ELR (cell line): ENCODE results near the gene SPP2.

ENCODE experiments used
- DNase-seq: peaks from one replicate; pipeline ENCODE4 v3.0.0-alpha.2; 2015; ENCODE audit warnings: low read depth

SPP2 gene, protein sequence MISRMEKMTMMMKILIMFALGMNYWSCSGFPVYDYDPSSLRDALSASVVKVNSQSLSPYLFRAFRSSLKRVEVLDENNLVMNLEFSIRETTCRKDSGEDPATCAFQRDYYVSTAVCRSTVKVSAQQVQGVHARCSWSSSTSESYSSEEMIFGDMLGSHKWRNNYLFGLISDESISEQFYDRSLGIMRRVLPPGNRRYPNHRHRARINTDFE

GRCh38 chr2:234050455-234051135, at the start of gene SPP2:
TSS of gene SPP2 (plus strand) at chr2:234050702. CDS start at chr2:234050787, 85 bp downstream.
- no peak for DNase-seq

GRCh38 chr2:234001380-234002160, 48.9 kb upstream of the SPP2 start:
- no peak for DNase-seq

GRCh38 chr2:234002281-234002680, 48.2 kb upstream of the SPP2 start:
- no peak for DNase-seq

- DNase-seq: peak; percentile 96
Measured at GRCh38 chr2:234003972-234004617, 46.4 kb upstream of the SPP2 start.

DNA sequence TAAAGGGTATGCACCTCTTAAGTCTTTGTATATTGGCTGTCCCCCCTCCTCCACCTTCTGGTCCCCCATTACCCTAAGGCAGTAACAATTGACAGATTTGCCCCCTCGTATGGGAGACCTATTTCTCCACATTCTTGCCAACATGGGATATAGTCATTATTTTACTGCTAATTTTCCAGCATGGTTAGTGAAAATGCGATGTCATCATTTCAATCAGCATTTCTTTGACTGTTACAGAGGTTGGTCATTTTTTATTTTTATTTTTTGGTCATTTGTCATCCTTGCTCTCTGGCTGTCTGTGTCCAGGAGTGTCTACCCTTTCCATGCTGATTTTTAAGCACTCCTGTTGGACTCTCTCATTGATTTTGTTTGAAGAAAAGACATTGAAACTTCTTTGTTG, 45.4 kb upstream of the SPP2 start:
- DNase-seq: no peak

- DNase-seq: no peak
Measured at GRCh38 chr2:234006501-234006900, 44.0 kb upstream of the SPP2 start.

GRCh38 chr2:234014427-234014826, 36.1 kb upstream of the SPP2 start:
- no peak for DNase-seq

DNA sequence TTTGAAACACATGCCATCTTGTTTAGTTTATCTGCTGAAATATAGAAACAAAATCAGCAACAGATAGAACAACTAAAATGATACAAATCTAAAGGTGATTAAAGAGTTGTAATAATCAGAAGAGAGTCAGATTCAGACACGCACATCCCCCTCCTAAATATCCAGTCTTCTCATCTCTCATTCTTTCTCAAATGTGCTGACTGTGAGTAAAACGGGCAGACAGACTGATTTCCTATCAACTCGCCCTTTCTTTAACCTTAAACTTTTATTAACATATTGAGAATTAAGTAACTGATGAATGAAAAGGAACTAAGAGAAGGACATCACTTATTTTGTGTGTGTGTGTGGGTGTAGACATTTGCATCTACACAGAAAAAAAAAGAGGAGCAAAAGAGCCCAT, 34.6 kb upstream of the SPP2 start:
- DNase-seq: no peak

- DNase-seq: no peak
Measured at GRCh38 chr2:234019896-234020295, 30.6 kb upstream of the SPP2 start.

DNA sequence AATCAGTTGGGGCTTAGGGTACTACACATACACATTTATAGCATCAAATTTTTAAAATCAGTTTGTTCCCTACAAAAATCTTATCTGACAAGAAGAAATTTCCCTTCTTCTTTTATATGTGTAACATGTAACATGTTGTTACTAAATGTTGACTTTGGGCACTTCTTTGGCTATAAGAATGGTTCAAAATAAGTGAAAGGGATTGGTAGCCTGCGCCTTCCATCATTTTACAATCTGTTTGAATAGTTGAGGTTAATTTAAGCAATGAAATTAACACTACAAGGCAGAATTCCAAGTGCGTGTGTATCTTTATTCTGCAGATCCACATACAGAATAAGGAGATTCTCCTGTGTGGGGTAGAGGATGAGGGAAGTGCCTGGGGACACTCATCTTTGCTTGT, 30.2 kb upstream of the SPP2 start:
- DNase-seq: no peak

DNA sequence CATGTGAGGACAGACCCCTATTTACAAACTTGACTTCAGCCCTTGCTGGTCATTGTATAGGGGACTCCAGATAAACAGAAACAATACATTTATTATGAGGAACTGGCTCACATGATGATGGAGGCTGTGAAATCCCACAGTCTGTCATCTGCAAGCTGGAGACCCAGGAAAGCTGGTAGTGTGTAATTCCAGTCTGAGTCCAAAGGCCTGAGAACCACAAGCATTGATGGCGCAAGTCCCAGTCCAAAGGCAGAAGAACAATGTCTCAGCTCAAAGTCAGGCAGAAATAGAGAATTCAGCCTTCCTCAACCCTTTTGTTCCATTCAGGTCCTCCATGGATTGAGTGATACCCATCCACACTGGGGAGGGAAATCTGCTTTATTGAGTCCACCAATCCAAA, 28.1 kb upstream of the SPP2 start:
- DNase-seq: no peak

- no peak for DNase-seq
Measured at GRCh38 chr2:234024304-234024703, 26.2 kb upstream of the SPP2 start.

DNA sequence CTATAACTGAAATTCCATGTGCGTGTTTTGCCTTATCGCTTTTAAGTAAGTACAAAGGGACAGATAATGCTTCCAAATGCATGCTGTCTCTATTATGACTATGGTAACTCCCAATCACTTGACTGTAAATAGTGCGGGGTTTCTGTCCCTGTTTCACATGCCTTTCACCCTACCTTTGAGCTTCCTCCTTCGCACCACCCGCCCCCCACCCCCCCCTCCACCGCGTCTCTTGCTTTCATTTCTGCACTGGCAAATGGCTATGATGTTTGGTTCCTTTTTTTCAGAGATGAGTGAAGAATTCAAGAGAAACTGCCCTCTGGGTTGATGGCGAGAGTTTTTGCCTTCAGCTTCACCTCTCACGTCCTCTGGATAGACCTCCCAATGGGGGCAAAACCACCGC, 25.0 kb upstream of the SPP2 start:
- DNase-seq: peak; percentile 3

DNA sequence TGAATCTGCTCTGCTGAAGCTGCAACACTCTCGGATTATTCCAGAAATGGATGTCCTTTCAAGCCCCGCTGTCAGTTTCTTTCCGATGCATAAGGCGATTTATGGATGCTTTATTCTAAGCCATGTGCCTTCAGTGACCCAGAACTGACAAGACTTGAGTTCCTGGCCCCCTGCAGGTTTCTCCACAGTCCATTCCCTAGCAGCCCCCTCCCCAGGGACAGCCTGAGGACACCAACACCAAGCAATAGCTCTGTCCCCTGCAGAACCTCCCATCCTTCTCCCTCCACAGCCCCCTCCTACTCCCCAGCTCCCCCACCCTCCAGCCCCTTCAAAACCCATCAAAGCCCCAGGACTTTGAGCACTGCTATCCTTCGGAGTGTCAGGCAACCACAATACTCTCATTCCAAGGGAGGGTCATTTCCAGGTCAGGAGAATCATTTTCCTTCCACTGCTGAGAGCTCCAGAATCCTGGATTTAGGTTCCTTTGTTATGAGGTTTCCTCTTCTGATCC, 24.6 kb upstream of the SPP2 start:
- peak; percentile 45 for DNase-seq

DNA sequence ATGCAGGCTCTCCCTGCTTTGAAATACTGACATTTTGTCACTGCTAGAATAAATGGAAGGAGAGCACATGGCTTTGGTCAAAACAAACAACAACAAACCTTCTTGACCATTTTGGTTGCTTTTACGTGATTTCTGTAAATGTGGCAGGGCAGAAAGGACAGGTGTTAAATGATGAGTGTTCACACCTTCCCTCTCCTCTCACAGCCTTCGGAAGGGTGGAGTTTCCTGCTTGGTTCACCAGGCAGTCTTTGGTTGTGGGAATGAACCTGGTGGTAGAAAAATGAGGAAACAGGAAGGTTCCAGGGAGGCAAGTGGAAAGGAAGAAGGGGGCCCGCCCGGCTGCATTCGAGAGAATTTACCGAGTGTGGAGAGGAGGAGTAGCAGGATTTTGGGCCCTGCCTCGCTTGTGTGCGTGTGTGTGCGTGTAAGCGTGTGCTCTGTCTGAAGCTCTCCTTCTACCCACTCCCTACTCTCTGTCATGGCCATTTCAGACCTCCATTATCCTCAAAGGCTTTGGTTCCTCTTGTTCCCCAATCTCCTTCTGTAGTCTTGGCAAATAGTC, 23.7 kb upstream of the SPP2 start:
- no peak for DNase-seq

GRCh38 chr2:234027641-234028040, 22.9 kb upstream of the SPP2 start:
- DNase-seq: no peak

DNA sequence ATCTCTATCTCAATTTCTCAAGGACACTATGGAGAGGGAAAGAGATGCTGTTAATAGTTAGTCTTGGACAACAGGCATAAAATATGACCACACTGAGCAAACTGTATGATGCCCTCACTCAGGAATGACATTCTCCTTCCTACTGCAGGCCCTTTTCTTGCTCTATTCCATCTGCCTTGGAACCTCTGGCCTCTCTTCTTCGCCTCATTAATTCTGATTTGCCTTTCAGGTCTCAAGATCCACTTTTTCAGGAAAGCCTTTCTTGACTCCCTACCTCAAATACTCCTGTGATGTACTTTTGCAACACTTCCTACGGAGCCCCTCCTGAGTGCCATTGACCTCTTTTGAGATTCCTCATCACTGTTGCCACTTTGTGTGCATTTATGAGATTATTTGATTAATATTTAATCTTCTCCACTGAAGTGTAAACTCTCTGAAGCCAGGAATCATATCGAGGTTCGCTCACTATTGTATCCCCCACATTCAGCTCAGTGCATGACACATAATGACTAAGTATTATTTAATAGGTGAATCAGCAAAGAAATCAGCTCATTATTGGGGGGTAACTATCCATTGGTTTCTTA, 21.3 kb upstream of the SPP2 start:
- peak; percentile 37 for DNase-seq

DNA sequence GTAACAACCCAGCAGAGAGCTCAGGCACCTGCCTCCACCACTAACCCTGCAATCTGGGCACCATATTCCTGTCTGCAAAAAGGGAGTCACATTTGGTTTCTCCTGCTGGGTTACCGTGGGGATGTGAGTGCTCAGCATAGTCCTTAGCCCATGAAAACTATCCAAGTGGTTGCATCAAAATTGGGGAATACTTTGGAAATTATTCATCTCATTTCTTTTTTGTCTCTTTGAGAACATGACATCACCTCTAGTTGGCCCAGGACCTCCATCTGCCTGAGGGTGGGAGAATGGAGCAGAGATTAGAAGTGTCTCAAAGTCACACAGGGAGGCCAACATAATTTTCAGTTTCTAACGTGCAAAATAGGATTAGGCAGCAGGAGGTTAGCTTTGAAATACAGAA, 19.3 kb upstream of the SPP2 start:
- no peak for DNase-seq

DNA sequence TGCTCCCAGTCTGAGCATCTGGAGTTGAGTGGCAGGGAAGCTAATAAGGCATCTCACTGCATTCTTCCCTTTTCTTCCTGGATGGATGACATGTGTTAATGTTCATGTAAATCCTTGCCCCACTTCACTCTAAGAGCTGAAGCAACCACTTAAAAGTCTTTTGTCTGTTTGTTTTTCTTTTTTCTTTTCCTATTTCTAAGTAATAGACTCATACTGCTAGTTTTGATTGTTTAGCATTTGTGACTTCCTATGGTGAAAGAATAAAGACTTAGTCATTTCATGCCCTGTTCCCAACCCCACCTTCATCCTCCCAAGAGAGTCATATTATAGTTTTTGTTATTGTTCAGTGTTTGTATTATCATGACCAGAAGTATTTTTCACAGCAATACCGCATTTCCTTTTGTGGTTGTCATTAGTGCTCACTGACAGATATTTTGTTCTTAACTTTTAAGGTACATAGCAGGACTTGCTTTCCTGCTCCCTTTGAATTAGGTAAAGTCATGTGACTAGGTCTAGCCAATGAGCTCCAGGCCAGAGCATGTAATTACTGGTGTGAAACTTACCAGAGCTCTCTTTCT, 18.1 kb upstream of the SPP2 start:
- peak; percentile 85 for DNase-seq

- DNase-seq: peak; percentile 28
Measured at GRCh38 chr2:234033174-234033573, 17.3 kb upstream of the SPP2 start.

GRCh38 chr2:234033885-234034284, 16.6 kb upstream of the SPP2 start:
- no peak for DNase-seq
